ENCODE measurements around the gene RSKR. TPM values are rescaled to one million over a fixed set of nuclear protein-coding genes. Genes with fewer than 3 reads are reported as not detected.

The RSKR gene
- total RNA-seq, 1 experiment from 2014 or later = 25.8 TPM

- Histone ChIP-seq H3T11ph (ENCODE audit: low read length) (no peak overlapping the region), H3K79me1 (ENCODE audit: insufficient read depth, low read depth, low read length, poor library complexity, severe bottlenecking) (peaks cover 2% of the 10 kb centered on the region), H3K23me2 (ENCODE audit: insufficient read length, low read depth, low read length, poor library complexity, severe bottlenecking) (peaks cover 6% of the 10 kb centered on the region), H3K79me2 (ENCODE audit: insufficient read depth, low read length) (no peaks in the 10 kb centered on the region; the same call in 1 of the 2 replicates), H2AK5ac (ENCODE audit: insufficient read length, low read length) (no peak overlapping the region), H2BK120ac (ENCODE audit: low read depth, low read length, poor library complexity, severe bottlenecking) (no peak overlapping the region), H3K23ac (ENCODE audit: insufficient read length, low read depth, low read length) (no peak overlapping the region), H3K4ac (ENCODE audit: low read depth, low read length) (no peak overlapping the region), H4K91ac (ENCODE audit: insufficient read length, low read depth, low read length) (no peak overlapping the region), H2BK20ac (ENCODE audit: low read depth, low read length, poor library complexity, severe bottlenecking) (no peak overlapping the region), H3K56ac (ENCODE audit: insufficient read length, low read depth, low read length) (no peak overlapping the region), H3K18ac (ENCODE audit: insufficient read length, low read depth, low read length) (no peak overlapping the region), H4K20me1 (ENCODE audit: control insufficient read depth, insufficient read depth, insufficient read length) (no peaks in the 10 kb centered on the region), H2BK12ac (ENCODE audit: insufficient read length, low read depth, low read length) (no peak overlapping the region), H4K5ac (ENCODE audit: insufficient read length, low read depth, low read length) (no peak overlapping the region), H4K8ac (replicated peaks; ENCODE audit: insufficient read length, low read depth, low read length) (no peak overlapping the region), H2BK15ac (ENCODE audit: low read depth, low read length) (no peak overlapping the region), H2BK5ac (ENCODE audit: insufficient read length, low read length) (no peak overlapping the region), H3K4me1 (ENCODE audit: insufficient read depth, low read length) (no peaks in the 10 kb centered on the region), H3K14ac (ENCODE audit: insufficient read depth, low read length) (no peak overlapping the region), H2AFZ (ENCODE audit: low read length) (no peak overlapping the region), H3K9ac (ENCODE audit: extremely low read depth, insufficient read length, low read length) (no peak overlapping the region), H3K4me2 (ENCODE audit: insufficient read depth, insufficient read length, low read length) (no peak overlapping the region), H3K27ac (ENCODE audit: insufficient read length, low read depth, low read length) (no peak overlapping the region), H3K9me3 (ENCODE audit: control insufficient read depth, low read depth, low read length) (no peaks in the 10 kb centered on the region), H3K27me3 (ENCODE audit: insufficient read depth, low read length) (no peaks in the 10 kb centered on the region)
- Mint-ChIP-seq H3K4me3 (no peak overlapping the region), H3K27me3 (ENCODE audit: low read depth) (no peaks in the 10 kb centered on the region), H3K4me1 (peaks cover 9 to 18% of the 10 kb centered on the region in 2 experiments), H3K27ac (no peak overlapping the region), H3K9me3 (no peaks in the 10 kb centered on the region), H3K36me3 (ENCODE audit: insufficient read depth in 1 of 3, low read depth in 3 of 3) (peaks cover 10 to 43% (median 32%) of the 10 kb centered on the region in 3 experiments)
- TF ChIP-seq, protein P1, sequence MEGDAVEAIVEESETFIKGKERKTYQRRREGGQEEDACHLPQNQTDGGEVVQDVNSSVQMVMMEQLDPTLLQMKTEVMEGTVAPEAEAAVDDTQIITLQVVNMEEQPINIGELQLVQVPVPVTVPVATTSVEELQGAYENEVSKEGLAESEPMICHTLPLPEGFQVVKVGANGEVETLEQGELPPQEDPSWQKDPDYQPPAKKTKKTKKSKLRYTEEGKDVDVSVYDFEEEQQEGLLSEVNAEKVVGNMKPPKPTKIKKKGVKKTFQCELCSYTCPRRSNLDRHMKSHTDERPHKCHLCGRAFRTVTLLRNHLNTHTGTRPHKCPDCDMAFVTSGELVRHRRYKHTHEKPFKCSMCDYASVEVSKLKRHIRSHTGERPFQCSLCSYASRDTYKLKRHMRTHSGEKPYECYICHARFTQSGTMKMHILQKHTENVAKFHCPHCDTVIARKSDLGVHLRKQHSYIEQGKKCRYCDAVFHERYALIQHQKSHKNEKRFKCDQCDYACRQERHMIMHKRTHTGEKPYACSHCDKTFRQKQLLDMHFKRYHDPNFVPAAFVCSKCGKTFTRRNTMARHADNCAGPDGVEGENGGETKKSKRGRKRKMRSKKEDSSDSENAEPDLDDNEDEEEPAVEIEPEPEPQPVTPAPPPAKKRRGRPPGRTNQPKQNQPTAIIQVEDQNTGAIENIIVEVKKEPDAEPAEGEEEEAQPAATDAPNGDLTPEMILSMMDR (conservative IDR thresholded peaks at IDR 0.05) = no peak
- no CpG with 5 or more reads among the region's 2 CpGs for WGBS (ENCODE audit: extremely low coverage, insufficient read length, low lambda C conversion rate)
- DNase-seq = no peak
These were observed 34.7 kb upstream of the RSKR start for GRCh38 chr17:28648698-28649097.
